HG03045 (cell line): Measurements from ENCODE around the gene ABAT.

Experiments
- ATAC-seq: cut with Tn5 transposase; IDR thresholded peaks from one replicate; pipeline ENCODE4 v1.9.1; 2021; ENCODE audit warnings: mild to moderate bottlenecking, moderate library complexity; ENCODE audit not compliant: unreplicated experiment

The ABAT gene

GRCh38 chr16:8674413-8675022, at the start of gene ABAT:
Gene ABAT (plus strand): TSS chr16:8674617. CDS start chr16:8735740, 61,123 bp downstream.
- ATAC-seq = peak; percentile 99

DNA sequence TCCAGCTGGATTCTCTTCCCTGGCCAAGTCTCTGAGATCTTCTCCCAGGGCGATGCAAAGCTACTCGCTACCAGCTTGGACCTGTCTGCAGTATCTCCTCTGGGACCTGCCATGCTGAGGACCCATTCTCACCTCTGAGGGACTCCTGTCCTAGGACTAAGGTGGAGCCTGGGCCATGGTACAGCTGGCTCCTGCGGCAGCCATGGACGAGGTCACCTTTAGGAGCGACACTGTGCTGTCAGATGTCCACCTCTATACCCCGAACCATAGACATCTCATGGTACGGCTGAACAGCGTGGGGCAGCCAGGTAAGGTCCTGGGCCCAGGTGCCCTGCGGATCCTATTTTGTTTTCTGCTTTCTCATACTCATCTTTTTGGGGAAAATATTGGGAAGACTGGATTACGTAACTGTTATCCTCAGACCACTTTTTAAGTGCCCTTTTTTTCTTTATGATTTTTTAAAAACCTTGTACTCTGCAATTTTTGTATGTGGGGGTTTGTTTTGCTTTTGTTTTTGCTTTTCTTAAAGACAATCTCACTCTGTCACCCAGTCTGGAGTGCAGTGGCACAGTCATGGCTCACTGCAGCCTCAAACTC, 48.8 kb upstream of the ABAT start:
- no peak for ATAC-seq

- ATAC-seq = no peak
These were observed 47.5 kb upstream of the ABAT start for GRCh38 chr16:8626946-8627345.

- no peak for ATAC-seq
These were observed 47.0 kb upstream of the ABAT start for GRCh38 chr16:8627456-8627855.

GRCh38 chr16:8628981-8629725, 45.3 kb upstream of the ABAT start:
- ATAC-seq = no peak

- ATAC-seq = no peak
These were observed 44.0 kb upstream of the ABAT start for GRCh38 chr16:8630255-8630953.

GRCh38 chr16:8631373-8631772, 43.0 kb upstream of the ABAT start:
- ATAC-seq = no peak

- no peak for ATAC-seq
These were observed 42.5 kb upstream of the ABAT start for GRCh38 chr16:8631818-8632465.

DNA sequence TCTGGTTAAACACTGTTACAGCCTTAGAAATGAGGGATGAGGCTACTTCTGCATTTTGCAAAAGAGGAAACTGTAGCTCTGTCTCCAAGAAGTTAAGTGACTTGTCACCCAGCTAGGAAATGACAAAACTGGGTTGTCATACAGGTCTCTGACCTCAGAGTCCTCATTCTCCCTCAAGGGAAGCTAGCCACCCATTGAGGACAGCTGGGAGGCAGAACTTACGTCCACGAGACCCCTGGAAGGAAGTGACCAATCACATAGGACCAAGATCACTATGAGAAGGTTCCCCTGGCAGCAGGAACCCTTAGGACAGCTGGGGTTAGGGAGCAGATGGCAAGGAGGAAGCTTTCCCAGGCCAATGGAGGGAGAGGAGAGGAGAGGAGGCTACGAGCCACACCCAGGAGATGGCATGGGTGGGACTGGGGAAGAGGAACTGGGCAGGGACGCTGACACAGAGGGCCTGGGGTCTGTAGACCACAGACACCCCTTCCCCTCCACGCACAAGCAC, 41.7 kb upstream of the ABAT start:
- ATAC-seq = no peak

- no peak for ATAC-seq
These were observed 39.3 kb upstream of the ABAT start for GRCh38 chr16:8634991-8635736.

GRCh38 chr16:8639694-8640093, 34.7 kb upstream of the ABAT start:
- ATAC-seq = no peak

- ATAC-seq = no peak
These were observed 32.7 kb upstream of the ABAT start for GRCh38 chr16:8641671-8642070.

DNA sequence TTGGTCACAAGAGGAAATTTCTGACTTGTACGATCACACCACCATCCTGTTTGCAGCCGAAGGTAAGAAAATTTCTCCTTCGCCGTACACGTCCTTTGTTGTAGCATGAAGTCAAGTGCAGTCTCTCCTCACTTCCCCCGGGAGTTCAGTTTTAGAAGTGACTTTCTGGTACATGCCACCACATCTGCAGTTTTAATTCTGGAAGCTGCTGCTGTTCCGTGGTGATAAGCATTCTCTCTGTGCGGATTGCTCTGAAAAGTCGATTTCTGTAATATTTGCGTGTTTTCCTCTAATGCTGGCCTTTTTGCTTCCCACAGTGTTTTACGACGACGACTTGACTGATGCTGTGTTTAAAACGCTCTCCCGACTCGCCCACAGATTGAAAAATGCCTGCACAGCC, 32.3 kb upstream of the ABAT start:
- ATAC-seq = no peak

GRCh38 chr16:8644211-8645140, 29.9 kb upstream of the ABAT start:
- ATAC-seq = no peak

DNA sequence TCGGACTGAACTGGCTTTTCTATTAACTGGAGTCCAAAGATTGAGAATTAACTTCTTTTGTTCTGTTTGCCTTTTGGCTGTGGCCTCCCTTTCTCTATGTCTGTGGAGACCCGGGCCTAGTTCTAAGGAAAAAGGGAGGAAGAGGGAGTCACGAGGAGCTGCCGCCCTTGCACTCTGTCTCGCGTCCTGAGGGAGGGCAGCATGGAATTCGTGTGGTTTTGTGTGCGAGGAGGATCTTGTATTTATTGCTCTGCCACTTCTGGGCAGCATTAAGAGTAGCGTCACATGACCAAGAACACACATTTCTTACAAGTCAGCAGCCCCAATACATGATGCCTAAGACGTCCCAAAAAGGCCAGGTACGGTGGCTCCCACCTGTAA, 29.3 kb upstream of the ABAT start:
- ATAC-seq = no peak

GRCh38 chr16:8645831-8646230, 28.6 kb upstream of the ABAT start:
- no peak for ATAC-seq

GRCh38 chr16:8646326-8647053, 27.9 kb upstream of the ABAT start:
- no peak for ATAC-seq

GRCh38 chr16:8647721-8648318, 26.6 kb upstream of the ABAT start:
- ATAC-seq = no peak
